ENCODE measurements around the gene PFDN2.
"Not testable (repeated sequence)": the region's sequence is repeated elsewhere in the genome, so short reads cannot be mapped to it uniquely, and the experiment has no call there.

The PFDN2 gene

GRCh38 chr1:161137881-161138280, 20.0 kb upstream of the PFDN2 start:
- DNase-seq = no peak

- no peak for DNase-seq
These were observed 15.4 kb upstream of the PFDN2 start for GRCh38 chr1:161133220-161133740.

GRCh38 chr1:161132410-161133219, 14.8 kb upstream of the PFDN2 start, which contains the start of gene DEDD:
Gene DEDD, minus strand, starts transcription at chr1:161132667. Its CDS starts 8,205 bp downstream, at chr1:161124462.
- peak; percentile 89 for DNase-seq

GRCh38 chr1:161131523-161132409, 13.9 kb upstream of the PFDN2 start:
- DNase-seq = no peak

- DNase-seq = no peak
These were observed 12.4 kb upstream of the PFDN2 start for GRCh38 chr1:161130266-161130665.

- no peak for DNase-seq
These were observed 11.0 kb upstream of the PFDN2 start for GRCh38 chr1:161128591-161129420.

GRCh38 chr1:161127649-161128048, 9.8 kb upstream of the PFDN2 start:
- no peak for DNase-seq

GRCh38 chr1:161122967-161123366, 5.1 kb upstream of the PFDN2 start:
- DNase-seq = no peak

- no peak for DNase-seq
These were observed 4.0 kb upstream of the PFDN2 start for GRCh38 chr1:161121834-161122233.

- no peak for DNase-seq
These were observed 3.3 kb upstream of the PFDN2 start for GRCh38 chr1:161121042-161121650.

- no peak for DNase-seq
These were observed 1.5 kb upstream of the PFDN2 start for GRCh38 chr1:161119092-161119903.

- DNase-seq = not testable (repeated sequence)
These were observed 1.9 kb downstream of the PFDN2 start for GRCh38 chr1:161115961-161116360.

- DNase-seq = no peak
These were observed 2.6 kb downstream of the PFDN2 start for GRCh38 chr1:161115132-161115711.

- DNase-seq = no peak
These were observed 3.3 kb downstream of the PFDN2 start for GRCh38 chr1:161114556-161114955.

GRCh38 chr1:161113915-161114314, 3.9 kb downstream of the PFDN2 start:
- DNase-seq = no peak

- DNase-seq = no peak
These were observed 6.3 kb downstream of the PFDN2 start for GRCh38 chr1:161111527-161111926.

GRCh38 chr1:161111117-161111516, 6.7 kb downstream of the PFDN2 start:
- DNase-seq = no peak

- DNase-seq = no peak
These were observed 11.4 kb downstream of the PFDN2 start for GRCh38 chr1:161106431-161106830.

GRCh38 chr1:161100556-161100955, 17.3 kb downstream of the PFDN2 start:
- DNase-seq = no peak

- no peak for DNase-seq
These were observed 18.6 kb downstream of the PFDN2 start for GRCh38 chr1:161099090-161099802.

All from NCI-H1436 (cell line).